ENCODE measurements around the gene KRABD2.

Gene KRABD2

GRCh38 chr17:8417806-8418205, 41.3 kb upstream of the KRABD2 start:
- no peak for DNase-seq
- Mint-ChIP-seq H3K4me1 (no peaks in the 10 kb centered on the region), H3K27me3 (ENCODE audit: low read depth) (peaks cover 15% of the 10 kb centered on the region), H3K9me3 (no peaks in the 10 kb centered on the region), H3K36me3 (ENCODE audit: insufficient read depth in 1 of 3, low read depth in 3 of 3) (no peaks in the 10 kb centered on the region), H3K27ac (no peak overlapping the region), H3K4me3 (no peak overlapping the region)
- Histone ChIP-seq H4K8ac (replicated peaks; ENCODE audit: insufficient read length, low read depth, low read length) (no peak overlapping the region), H2AFZ (ENCODE audit: low read length) (no peak overlapping the region), H3K23me2 (ENCODE audit: insufficient read length, low read depth, low read length, poor library complexity, severe bottlenecking) (no peaks in the 10 kb centered on the region), H3K79me2 (ENCODE audit: insufficient read depth, low read length) (no peaks in the 10 kb centered on the region), H3K4ac (ENCODE audit: low read depth, low read length) (no peak overlapping the region), H4K91ac (ENCODE audit: insufficient read length, low read depth, low read length) (no peak overlapping the region), H2BK12ac (ENCODE audit: insufficient read length, low read depth, low read length) (no peak overlapping the region), H3K79me1 (ENCODE audit: insufficient read depth, low read depth, low read length, poor library complexity, severe bottlenecking) (no peaks in the 10 kb centered on the region), H3K14ac (ENCODE audit: insufficient read depth, low read length) (no peak overlapping the region), H3K27me3 (ENCODE audit: insufficient read depth, low read length) (no peaks in the 10 kb centered on the region), H4K20me1 (ENCODE audit: control insufficient read depth, insufficient read depth, insufficient read length) (no peaks in the 10 kb centered on the region), H3K4me2 (ENCODE audit: insufficient read depth, insufficient read length, low read length) (no peak overlapping the region), H3K56ac (ENCODE audit: insufficient read length, low read depth, low read length) (no peak overlapping the region), H2BK5ac (ENCODE audit: insufficient read length, low read length) (no peak overlapping the region), H2BK120ac (ENCODE audit: low read depth, low read length, poor library complexity, severe bottlenecking) (no peak overlapping the region), H4K5ac (ENCODE audit: insufficient read length, low read depth, low read length) (no peak overlapping the region), H3K4me1 (ENCODE audit: insufficient read depth, low read length) (no peaks in the 10 kb centered on the region), H2BK20ac (ENCODE audit: low read depth, low read length, poor library complexity, severe bottlenecking) (no peak overlapping the region), H3K9me3 (ENCODE audit: control insufficient read depth, low read depth, low read length) (no peaks in the 10 kb centered on the region), H2BK15ac (ENCODE audit: low read depth, low read length) (no peak overlapping the region), H3T11ph (ENCODE audit: low read length) (no peak overlapping the region), H3K9ac (ENCODE audit: extremely low read depth, insufficient read length, low read length) (no peak overlapping the region), H2AK5ac (ENCODE audit: insufficient read length, low read length) (no peak overlapping the region), H3K27ac (ENCODE audit: insufficient read length, low read depth, low read length) (no peak overlapping the region), H3K23ac (ENCODE audit: insufficient read length, low read depth, low read length) (no peak overlapping the region), H3K18ac (ENCODE audit: insufficient read length, low read depth, low read length) (no peak overlapping the region)
- TF ChIP-seq, protein P1, sequence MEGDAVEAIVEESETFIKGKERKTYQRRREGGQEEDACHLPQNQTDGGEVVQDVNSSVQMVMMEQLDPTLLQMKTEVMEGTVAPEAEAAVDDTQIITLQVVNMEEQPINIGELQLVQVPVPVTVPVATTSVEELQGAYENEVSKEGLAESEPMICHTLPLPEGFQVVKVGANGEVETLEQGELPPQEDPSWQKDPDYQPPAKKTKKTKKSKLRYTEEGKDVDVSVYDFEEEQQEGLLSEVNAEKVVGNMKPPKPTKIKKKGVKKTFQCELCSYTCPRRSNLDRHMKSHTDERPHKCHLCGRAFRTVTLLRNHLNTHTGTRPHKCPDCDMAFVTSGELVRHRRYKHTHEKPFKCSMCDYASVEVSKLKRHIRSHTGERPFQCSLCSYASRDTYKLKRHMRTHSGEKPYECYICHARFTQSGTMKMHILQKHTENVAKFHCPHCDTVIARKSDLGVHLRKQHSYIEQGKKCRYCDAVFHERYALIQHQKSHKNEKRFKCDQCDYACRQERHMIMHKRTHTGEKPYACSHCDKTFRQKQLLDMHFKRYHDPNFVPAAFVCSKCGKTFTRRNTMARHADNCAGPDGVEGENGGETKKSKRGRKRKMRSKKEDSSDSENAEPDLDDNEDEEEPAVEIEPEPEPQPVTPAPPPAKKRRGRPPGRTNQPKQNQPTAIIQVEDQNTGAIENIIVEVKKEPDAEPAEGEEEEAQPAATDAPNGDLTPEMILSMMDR (conservative IDR thresholded peaks at IDR 0.05): no peak
- WGBS (ENCODE audit: extremely low coverage, insufficient read length, low lambda C conversion rate): no CpG with 5 or more reads among the region's 4 CpGs

All from H9 (cell line).